ENCODE data around the gene YIPF3. TPM values are rescaled to one million over a fixed set of nuclear protein-coding genes. Genes with fewer than 3 reads are reported as not detected.

The YIPF3 gene
- total RNA-seq, 1 donor from 2014 or later, result 122 TPM

- H3K36me3 Mint-ChIP-seq, result peaks cover 33% of the 10 kb centered on the region
- H3K4me3 Mint-ChIP-seq, result no peak overlapping the region
- no peak for TF ChIP-seq CTCF (conservative IDR thresholded peaks at IDR 0.05)
- no peaks in the 10 kb centered on the region for H3K27me3 Mint-ChIP-seq
- DNase-seq (ENCODE audit: extremely low spot score, unreplicated experiment), result no peak
- H3K9me3 Mint-ChIP-seq, result no peaks in the 10 kb centered on the region
- no peak overlapping the region for H3K27ac Mint-ChIP-seq
- H3K4me1 Mint-ChIP-seq (ENCODE audit: unreplicated experiment), result peaks cover 7% of the 10 kb centered on the region
These were observed 394 bp downstream of the YIPF3 start for GRCh38 chr6:43516367-43516696.

GRCh38 chr6:43515808-43516207 lies 918 bp downstream of the YIPF3 start:
- Mint-ChIP-seq H3K4me3 (no peak overlapping the region), H3K27ac (no peak overlapping the region), H3K27me3 (no peaks in the 10 kb centered on the region), H3K36me3 (peaks cover 29% of the 10 kb centered on the region), H3K4me1 (ENCODE audit: unreplicated experiment) (peaks cover 7% of the 10 kb centered on the region), H3K9me3 (no peaks in the 10 kb centered on the region)
- no peak for TF ChIP-seq CTCF (conservative IDR thresholded peaks at IDR 0.05)
- no peak for DNase-seq (ENCODE audit: extremely low spot score, unreplicated experiment)

GRCh38 chr6:43511824-43512415 lies 4.8 kb downstream of the YIPF3 start:
- no peaks in the 10 kb centered on the region for H3K9me3 Mint-ChIP-seq
- H3K4me3 Mint-ChIP-seq, result peak overlapping the region; percentile 37
- H3K27ac Mint-ChIP-seq, result peak overlapping the region; percentile 43
- peaks cover 19% of the 10 kb centered on the region for H3K27me3 Mint-ChIP-seq
- DNase-seq (ENCODE audit: extremely low spot score, unreplicated experiment), result no peak
- peaks cover 16% of the 10 kb centered on the region for H3K4me1 Mint-ChIP-seq (ENCODE audit: unreplicated experiment)
- H3K36me3 Mint-ChIP-seq, result peaks cover 27% of the 10 kb centered on the region
- TF ChIP-seq CTCF (conservative IDR thresholded peaks at IDR 0.05), result no peak

- peaks cover 19% of the 10 kb centered on the region for H3K27me3 Mint-ChIP-seq
- H3K36me3 Mint-ChIP-seq, result peaks cover 21% of the 10 kb centered on the region
- peaks cover 11% of the 10 kb centered on the region for H3K4me1 Mint-ChIP-seq (ENCODE audit: unreplicated experiment)
- no peak overlapping the region for H3K27ac Mint-ChIP-seq
- H3K9me3 Mint-ChIP-seq, result no peaks in the 10 kb centered on the region
- H3K4me3 Mint-ChIP-seq, result peak overlapping the region; percentile 85
- no peak for TF ChIP-seq CTCF (conservative IDR thresholded peaks at IDR 0.05)
- DNase-seq (ENCODE audit: extremely low spot score, unreplicated experiment), result no peak
These were observed 5.9 kb downstream of the YIPF3 start for GRCh38 chr6:43510827-43511163.

GRCh38 chr6:43509984-43510826 lies 6.5 kb downstream of the YIPF3 start, which contains the start of gene LRRC73:
Gene LRRC73, minus strand, starts transcription at chr6:43510346. Its CDS starts 561 bp downstream, at chr6:43509785.
- H3K36me3 Mint-ChIP-seq, result peaks cover 18% of the 10 kb centered on the region

More at GRCh38 chr6:43509984-43510826, 6.5 kb downstream of the YIPF3 start, which contains the start of gene LRRC73:
- TF ChIP-seq CTCF (conservative IDR thresholded peaks at IDR 0.05), result no peak
- DNase-seq (ENCODE audit: extremely low spot score, unreplicated experiment), result peak; percentile 91
- Mint-ChIP-seq H3K4me3 (peak within 1 kb of the TSS; percentile 88), H3K27ac (peak within 1 kb of the TSS; percentile 60), H3K9me3 (no peaks in the 10 kb centered on the region), H3K27me3 (peaks cover 19% of the 10 kb centered on the region), H3K4me1 (ENCODE audit: unreplicated experiment) (peaks cover 9% of the 10 kb centered on the region)

Measured in type B pancreatic cell (in vitro differentiated cells).